Keratinocyte (primary cell): ENCODE data around the gene SCFD2. TPM values are rescaled to one million over a fixed set of nuclear protein-coding genes. Genes with fewer than 3 reads are reported as not detected.

Source experiments
- DNase-seq: peaks from one replicate; pipeline ENCODE4 v3.0.0-alpha.2; 2011; ENCODE audit warnings: low read depth, missing footprints, low spot score
- FAIRE-seq: peaks from 2 replicates; lab custom pipeline; 2011; peaks lifted over from hg19 to GRCh38; lab: Jason Lieb, UNC
- H2AFZ ChIP-seq: 2 replicates; pipeline ENCODE4 v1.6.0; 2012; ENCODE audit warnings: low read length, control low read depth, inconsistent platforms; ENCODE audit not compliant: control insufficient read depth
- H3K27ac ChIP-seq: 2 replicates; pipeline ENCODE4 v1.5.1; 2011; ENCODE audit warnings: low read length; ENCODE audit not compliant: control insufficient read depth, insufficient read depth
- H3K27me3 ChIP-seq: 3 replicates; pipeline ENCODE4 v1.6.0; 2011; ENCODE audit warnings: low read length; ENCODE audit not compliant: control insufficient read depth, insufficient read depth; ENCODE audit errors: extremely low read depth
- H3K36me3 ChIP-seq, 2 experiments: 2 replicates in 1 of 2; 3 replicates in 1 of 2; pipeline ENCODE4 v1.5.1; 2011; ENCODE audit warnings: low read length in 2 of 2, mild to moderate bottlenecking in 1 of 2; ENCODE audit not compliant: control insufficient read depth in 2 of 2, insufficient read depth in 2 of 2; ENCODE audit errors: extremely low read depth in 1 of 2
- H3K4me1 ChIP-seq: 3 replicates; pipeline ENCODE4 v1.5.1; 2011; ENCODE audit warnings: low read length; ENCODE audit not compliant: control insufficient read depth, insufficient read depth; ENCODE audit errors: extremely low read depth
- H3K4me2 ChIP-seq: 3 replicates; pipeline ENCODE4 v1.6.0; 2011; ENCODE audit warnings: low read depth, low read length; ENCODE audit not compliant: control insufficient read depth, insufficient read depth; ENCODE audit errors: extremely low read depth
- H3K4me3 ChIP-seq, 3 experiments: fragments of 200-600 bp in 1 of 3; sonication (generic) in 1 of 3; 2 replicates in 2 of 3; 3 replicates in 1 of 3; pipeline ENCODE4 v1.5.1; 2011 to 2016; ENCODE audit warnings: low read length in 3 of 3, mild to moderate bottlenecking in 3 of 3, control low read depth in 2 of 3, inconsistent platforms in 1 of 3, low read depth in 1 of 3, mixed read lengths in 1 of 3, mixed run types in 1 of 3, moderate library complexity in 1 of 3; ENCODE audit not compliant: control insufficient read depth in 2 of 3, insufficient read depth in 2 of 3; ENCODE audit errors: extremely low read depth in 1 of 3
- H3K79me2 ChIP-seq: 2 replicates; pipeline ENCODE4 v1.6.0; 2012; ENCODE audit warnings: low read length; ENCODE audit not compliant: control insufficient read depth, insufficient read depth
- H3K9ac ChIP-seq: 3 replicates; pipeline ENCODE4 v1.6.0; 2011; ENCODE audit warnings: low read length; ENCODE audit not compliant: control insufficient read depth, insufficient read depth; ENCODE audit errors: extremely low read depth
- H3K9me1 ChIP-seq: 3 replicates; pipeline ENCODE4 v1.6.0; 2011; ENCODE audit warnings: low read length; ENCODE audit not compliant: control insufficient read depth, insufficient read depth; ENCODE audit errors: extremely low read depth
- H3K9me3 ChIP-seq: 2 replicates; pipeline ENCODE4 v1.5.1; 2012; ENCODE audit warnings: low read depth, low read length; ENCODE audit not compliant: control insufficient read depth
- H4K20me1 ChIP-seq: 3 replicates; pipeline ENCODE4 v1.6.0; 2011; ENCODE audit warnings: low read length; ENCODE audit not compliant: control insufficient read depth, insufficient read depth; ENCODE audit errors: extremely low read depth
- EZH2 ChIP-seq: IDR thresholded peaks from one replicate; pipeline ENCODE4 v1.6.1; 2012; ENCODE audit warnings: inconsistent platforms, mild to moderate bottlenecking, low read length, moderate library complexity
- dilution Hi-C: fragments of 300-500 bp; cut with MboI; formaldehyde crosslinking; loops from one replicate; pipeline ENCODE4 v1.7.0; 2020; ENCODE audit warnings: low sequenced_read_pairs; ENCODE audit not compliant: extremely low pct_ligation_motif_present
- polyA plus RNA-seq, 5 experiments: library from polyadenylated mRNA; depleted of rRNA in 3 of 5; stranded (reverse) in 3 of 5; stranded (forward) in 1 of 5; unstranded in 1 of 5; fragments of >200 nt; gene quantifications; 1 replicate in 1 of 5; 2 replicates in 3 of 5; 3 replicates in 1 of 5; pipeline versions ENCODE4 v1.2.1 to v1.2.3, GENCODE V29; 2011 to 2012; ENCODE audit warnings: missing spikeins in 2 of 5, low read depth in 1 of 5, low replicate concordance in 1 of 5
- TF ChIP-seq, protein P1 (sequence below), 3 experiments: IDR thresholded peaks in 1 of 3; conservative IDR thresholded peaks in 1 of 3; optimal IDR thresholded peaks in 1 of 3; 2 replicates in 2 of 3; 3 replicates in 1 of 3; pipeline versions ENCODE3 to v1.5.1; 2011; ENCODE audit warnings: low read length in 3 of 3, mild to moderate bottlenecking in 3 of 3, moderate library complexity in 2 of 3, control low read depth in 1 of 3, inconsistent platforms in 1 of 3; ENCODE audit not compliant: insufficient read depth in 2 of 3; ENCODE audit errors: extremely low read depth in 1 of 3

SCFD2 gene
- polyA plus RNA-seq, 1 donor (not counting 4 experiments of a cell fraction or from before 2014, with no cell fraction given), result 13.9 TPM

- no peak for TF ChIP-seq EZH2
- TF ChIP-seq, protein P1, sequence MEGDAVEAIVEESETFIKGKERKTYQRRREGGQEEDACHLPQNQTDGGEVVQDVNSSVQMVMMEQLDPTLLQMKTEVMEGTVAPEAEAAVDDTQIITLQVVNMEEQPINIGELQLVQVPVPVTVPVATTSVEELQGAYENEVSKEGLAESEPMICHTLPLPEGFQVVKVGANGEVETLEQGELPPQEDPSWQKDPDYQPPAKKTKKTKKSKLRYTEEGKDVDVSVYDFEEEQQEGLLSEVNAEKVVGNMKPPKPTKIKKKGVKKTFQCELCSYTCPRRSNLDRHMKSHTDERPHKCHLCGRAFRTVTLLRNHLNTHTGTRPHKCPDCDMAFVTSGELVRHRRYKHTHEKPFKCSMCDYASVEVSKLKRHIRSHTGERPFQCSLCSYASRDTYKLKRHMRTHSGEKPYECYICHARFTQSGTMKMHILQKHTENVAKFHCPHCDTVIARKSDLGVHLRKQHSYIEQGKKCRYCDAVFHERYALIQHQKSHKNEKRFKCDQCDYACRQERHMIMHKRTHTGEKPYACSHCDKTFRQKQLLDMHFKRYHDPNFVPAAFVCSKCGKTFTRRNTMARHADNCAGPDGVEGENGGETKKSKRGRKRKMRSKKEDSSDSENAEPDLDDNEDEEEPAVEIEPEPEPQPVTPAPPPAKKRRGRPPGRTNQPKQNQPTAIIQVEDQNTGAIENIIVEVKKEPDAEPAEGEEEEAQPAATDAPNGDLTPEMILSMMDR (optimal IDR thresholded peaks at IDR 0.05 in 1 of 3, IDR thresholded peaks at IDR 0.05 in 1 of 3, conservative IDR thresholded peaks at IDR 0.05 in 1 of 3; ENCODE audit: extremely low read depth in 1 of 3, insufficient read depth in 2 of 3, low read length in 3 of 3), result no peak
- Histone ChIP-seq H3K79me2 (no peaks in the 10 kb centered on the region), H3K4me1 (no peaks in the 10 kb centered on the region), H3K27ac (no peak overlapping the region), H3K36me3 (no peaks in the 10 kb centered on the region), H3K9ac (no peak overlapping the region), H3K27me3 (no peaks in the 10 kb centered on the region), H3K9me1 (no peaks in the 10 kb centered on the region), H3K9me3 (no peaks in the 10 kb centered on the region), H4K20me1 (no peaks in the 10 kb centered on the region), H2AFZ (no peak overlapping the region), H3K4me3 (no peak overlapping the region), H3K4me2 (no peak overlapping the region)
- DNase-seq (no peak), FAIRE-seq (no peak)
- dilution Hi-C loops, result no loop called here
Observed at GRCh38 chr4:53186714-53187358, 179.0 kb downstream of the SCFD2 start.

DNA sequence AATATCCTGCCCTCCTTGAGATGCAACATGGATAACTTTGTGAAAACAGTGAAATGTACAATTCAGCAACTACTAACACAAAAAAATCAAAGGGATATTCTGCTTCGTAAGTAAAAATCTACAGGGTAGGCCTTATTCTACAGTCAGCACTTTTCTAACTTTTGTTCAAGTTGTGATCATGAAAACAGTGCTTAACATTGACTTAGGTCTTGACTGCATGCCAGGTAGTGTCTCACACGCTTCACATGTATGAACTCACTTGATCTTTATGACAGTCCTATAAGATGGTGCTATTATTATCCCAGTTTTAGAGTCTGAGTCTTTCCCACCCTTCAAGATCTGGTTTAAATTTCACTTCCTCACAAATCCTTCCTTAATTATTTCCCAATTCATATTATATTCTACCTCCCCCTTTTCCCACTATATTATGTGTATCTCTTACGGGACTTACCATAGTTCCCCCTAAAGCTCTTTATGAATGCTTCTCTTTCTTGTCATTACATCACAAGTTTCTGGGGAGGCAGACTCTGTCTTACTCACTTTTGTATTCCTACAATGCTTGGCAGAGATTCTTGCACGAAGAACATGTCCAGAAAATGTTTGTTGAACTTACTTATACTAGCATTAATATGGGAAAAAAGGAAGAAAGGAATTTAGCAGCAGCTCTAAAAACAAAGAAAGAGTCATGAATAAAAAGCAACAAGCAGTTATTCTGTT is 179.8 kb downstream of the SCFD2 start:
- no peaks in the 10 kb centered on the region for H3K9me1 ChIP-seq
- H3K4me2 ChIP-seq, result no peak overlapping the region
- DNase-seq, result no peak
- no peak overlapping the region for H3K9ac ChIP-seq
- no peak overlapping the region for H3K27ac ChIP-seq
- no peaks in the 10 kb centered on the region for H3K36me3 ChIP-seq
- H3K79me2 ChIP-seq, result no peaks in the 10 kb centered on the region
- no peak overlapping the region for H2AFZ ChIP-seq
- no peaks in the 10 kb centered on the region for H4K20me1 ChIP-seq
- no peaks in the 10 kb centered on the region for H3K27me3 ChIP-seq
- dilution Hi-C loops, result no loop called here
- H3K9me3 ChIP-seq, result no peaks in the 10 kb centered on the region
- no peak for FAIRE-seq
- TF ChIP-seq EZH2, result no peak
- TF ChIP-seq, protein P1 (optimal IDR thresholded peaks at IDR 0.05 in 1 of 3, IDR thresholded peaks at IDR 0.05 in 1 of 3, conservative IDR thresholded peaks at IDR 0.05 in 1 of 3; ENCODE audit: extremely low read depth in 1 of 3, insufficient read depth in 2 of 3, low read length in 3 of 3), result no peak
- no peaks in the 10 kb centered on the region for H3K4me1 ChIP-seq
- no peak overlapping the region for H3K4me3 ChIP-seq
